Activated CD8-positive, alpha-beta memory T cell treated with anti-CD3 and anti-CD28 coated beads, Interleukin-2, amount 50 U/mL, for 4 hours (primary cell): ENCODE measurements around the gene ACSBG1.

Experiments
- DNase-seq: peaks from one replicate; pipeline ENCODE4 v3.0.0-alpha.2; 2020

Gene ACSBG1

DNA sequence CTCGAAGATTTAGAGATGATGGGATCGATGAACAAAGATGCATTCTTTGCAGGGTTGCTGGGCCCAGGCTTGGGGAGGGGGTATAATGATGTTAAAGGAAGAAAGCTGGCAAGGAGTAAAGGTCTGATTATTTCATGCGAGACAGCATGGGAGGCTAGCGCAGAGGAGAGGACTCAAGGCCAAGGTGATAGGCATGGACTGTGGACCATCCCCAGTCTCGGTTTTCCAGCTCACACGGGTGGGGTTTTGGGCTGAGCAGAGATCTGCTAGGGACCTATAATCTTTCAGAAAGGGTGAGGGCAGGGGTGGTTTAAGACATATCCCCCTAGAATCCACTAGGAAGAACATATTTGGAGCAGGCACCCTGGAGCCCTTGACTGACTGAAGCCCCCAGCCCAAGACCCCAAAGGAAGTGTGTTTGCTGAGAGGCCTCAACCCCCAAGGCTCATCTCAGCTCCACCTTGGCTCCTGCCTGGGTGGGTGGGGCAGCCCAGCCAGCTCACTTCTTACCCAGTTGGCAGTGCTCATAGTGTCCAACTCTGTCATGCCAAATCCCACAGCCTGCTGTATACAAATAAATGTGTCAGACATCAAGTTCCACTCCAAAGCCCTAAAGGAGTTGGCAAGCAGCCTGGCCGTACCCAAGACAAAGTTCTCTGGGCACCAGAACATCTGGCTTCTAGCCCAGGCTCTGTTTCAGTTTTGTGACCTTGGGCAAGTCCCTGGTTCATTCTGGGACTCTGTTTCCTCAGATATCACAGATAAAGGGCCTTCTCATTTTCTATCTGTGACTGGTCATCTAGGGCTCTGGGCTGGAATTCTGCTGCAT, 17.9 kb downstream of the ACSBG1 start:
- no peak for DNase-seq

DNA sequence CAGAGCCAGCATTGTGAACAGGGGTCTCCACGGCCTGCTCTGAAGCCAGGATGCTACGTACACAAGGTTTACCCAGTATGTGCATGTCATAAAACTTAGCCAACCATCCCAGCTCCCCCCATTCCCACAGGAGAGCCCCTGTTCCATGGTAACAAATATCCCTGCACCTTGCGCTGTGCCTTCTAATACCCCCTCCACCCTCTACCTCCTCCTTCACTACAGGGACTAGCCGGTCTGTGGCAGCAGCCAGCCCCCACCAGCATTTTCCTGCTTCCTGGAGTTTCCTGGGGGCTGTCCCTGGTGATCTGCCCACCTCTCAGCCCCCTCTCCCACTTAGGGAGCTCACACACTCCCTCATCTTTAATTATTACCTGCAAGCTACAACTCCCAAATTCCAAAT, 20.4 kb downstream of the ACSBG1 start:
- DNase-seq = no peak

DNA sequence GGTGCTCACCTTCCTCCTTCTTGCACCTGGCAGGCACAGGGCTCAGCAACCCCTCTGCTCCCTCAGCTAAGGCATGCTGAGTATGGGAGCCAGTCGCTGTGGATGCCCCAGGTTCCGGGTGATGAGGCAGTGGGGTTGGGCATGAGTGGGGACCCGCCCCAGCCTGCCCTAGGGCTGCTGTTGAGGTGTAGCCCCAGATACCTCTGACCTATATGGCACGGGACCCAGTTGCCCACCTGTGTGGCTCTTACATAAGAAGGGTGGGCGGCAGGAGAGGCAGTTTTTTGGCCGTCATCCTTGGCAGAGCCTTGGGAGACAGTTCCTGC, 21.0 kb downstream of the ACSBG1 start:
- DNase-seq = no peak

DNA sequence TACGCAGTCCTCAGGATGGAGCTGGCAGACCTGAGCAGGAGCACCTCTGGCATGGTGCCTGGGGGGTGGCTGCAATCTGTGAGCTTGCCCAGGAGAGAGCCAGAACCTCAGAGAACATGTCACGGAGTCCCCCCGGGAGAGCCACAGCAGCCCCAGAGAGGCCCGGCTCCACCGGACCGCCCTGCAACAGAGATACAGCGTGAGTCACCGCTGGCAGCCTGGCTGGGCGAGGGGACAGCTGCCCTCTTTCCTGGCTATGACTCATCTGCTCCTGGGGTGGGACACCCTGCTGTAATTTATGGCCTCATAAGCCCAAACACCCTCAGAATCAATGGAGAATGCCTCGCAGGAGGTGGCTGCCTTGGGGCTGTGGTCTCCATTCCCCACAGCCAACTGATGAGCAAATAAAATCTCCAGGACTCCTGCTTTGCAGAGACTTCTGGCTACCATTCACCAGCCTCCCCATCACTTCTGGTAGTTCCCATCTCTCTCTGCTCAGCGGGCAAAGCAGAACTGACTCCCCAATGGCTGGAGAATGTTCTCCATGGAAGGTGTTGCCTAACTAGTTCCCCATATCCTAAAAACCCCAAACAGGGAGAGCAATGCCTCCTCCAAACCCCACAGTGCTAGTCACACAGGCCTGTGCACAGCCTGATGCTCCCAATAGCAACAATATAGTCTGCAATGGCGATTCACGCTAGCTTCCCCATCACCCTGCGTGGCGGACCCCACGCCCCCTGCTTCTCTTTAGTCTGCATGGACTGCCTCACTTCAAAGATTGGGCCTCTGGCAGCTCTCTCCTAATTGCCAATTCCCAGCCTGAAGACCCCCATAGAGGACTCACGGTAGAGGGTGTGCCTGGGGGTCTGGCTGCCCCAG, 21.6 kb downstream of the ACSBG1 start:
- DNase-seq = no peak

DNA sequence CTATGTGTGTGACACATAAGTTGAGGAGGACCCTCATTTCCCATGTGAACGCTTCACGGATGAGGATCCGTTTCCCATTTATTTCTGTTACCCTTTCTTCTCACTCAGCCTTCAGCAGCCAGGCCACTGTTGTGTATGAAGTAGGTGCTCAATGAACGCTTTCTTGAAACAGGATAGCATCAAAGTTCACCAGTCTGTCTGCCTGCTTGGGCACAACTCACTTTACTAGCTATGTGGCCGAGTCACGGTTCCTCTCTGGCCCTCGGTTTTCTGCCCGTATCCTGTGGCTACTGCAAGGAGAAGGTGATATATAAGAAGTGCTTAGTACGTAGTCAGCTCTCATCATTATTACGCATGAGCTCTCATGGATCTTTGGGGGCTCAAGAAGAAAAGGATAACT, 22.4 kb downstream of the ACSBG1 start:
- no peak for DNase-seq

DNA sequence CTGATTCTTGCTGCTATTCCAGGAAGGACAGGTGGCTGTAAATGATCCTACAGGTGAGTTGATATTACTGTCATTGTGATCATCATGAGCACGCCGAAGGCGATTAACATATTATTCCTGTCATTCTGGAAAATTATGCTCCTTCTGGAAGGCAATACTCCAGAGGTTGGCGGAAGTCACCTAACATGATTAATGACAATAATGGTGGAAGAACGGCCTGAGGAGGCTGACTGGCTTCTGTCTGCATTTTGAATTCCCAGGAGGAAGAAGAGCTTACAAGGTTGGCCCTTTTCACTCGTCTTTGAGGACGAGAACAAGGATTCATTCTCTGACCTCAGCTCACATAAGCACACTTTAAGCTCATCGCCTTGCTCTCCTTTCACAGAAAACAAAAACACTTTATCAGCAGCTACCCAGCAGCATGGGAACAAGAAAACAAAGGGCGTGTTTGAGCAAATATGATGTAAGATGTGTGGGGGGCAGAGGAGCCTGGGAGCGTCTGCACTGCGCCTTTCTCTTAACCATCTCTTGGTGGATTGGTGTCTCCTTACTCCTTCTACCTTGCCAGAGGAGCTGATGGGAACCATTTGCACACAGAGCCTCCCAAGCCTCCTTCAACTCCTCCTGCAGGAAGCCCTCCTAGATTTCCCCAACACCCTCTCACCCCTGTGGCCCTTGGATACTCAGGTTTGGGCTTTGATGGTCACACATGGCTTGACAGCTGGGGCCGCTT, 23.0 kb downstream of the ACSBG1 start:
- no peak for DNase-seq

DNA sequence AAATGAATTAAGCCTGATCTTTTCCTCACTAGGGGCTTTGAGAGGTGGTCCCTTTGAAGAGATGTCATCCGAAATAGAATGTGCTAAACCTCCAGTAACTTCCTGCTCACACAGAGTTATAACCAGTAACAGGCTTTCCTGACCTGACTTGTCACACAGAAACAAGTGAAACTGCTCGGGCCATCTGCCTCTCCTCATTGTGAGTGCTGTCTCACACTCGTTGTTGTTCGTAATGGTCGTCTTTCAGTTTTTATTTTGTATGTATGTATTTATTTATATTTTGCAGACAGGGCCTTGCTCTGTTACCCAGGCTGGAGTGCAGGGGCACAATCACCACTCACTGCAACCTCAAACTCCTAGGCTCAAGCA, 24.0 kb downstream of the ACSBG1 start:
- no peak for DNase-seq

DNA sequence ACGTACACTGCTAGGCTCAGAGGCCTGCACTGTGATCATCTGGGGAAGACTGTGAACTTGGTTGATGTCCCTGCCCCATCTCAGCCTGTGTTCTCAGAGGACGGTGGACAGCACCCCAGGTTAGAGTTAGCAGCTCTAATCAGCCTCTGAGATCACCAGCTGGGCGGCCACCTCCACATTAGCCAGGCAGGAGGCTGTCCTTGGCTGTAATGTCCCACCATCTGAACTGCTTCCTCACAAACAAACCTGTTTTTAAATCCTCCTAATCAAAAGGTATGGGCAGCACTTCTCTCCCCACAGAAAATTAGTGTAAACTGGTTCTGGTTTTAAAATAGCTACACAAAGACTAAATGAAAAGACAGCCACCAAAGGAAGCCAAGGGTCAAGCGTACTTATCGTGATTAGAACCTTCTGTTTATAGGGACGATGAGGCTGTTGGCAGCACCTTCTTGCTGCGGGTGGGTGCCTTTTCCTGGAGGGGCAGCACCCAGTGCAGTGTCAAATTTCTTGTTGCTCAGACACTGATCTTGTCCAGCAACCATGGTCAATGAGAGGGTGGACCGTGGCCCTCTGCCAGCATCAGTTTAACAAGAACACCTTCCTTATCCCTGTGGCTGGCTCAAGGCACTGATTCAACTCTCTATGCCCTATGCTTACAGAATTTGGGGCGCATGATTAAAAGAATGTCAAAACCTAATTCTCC, 24.6 kb downstream of the ACSBG1 start:
- no peak for DNase-seq

DNA sequence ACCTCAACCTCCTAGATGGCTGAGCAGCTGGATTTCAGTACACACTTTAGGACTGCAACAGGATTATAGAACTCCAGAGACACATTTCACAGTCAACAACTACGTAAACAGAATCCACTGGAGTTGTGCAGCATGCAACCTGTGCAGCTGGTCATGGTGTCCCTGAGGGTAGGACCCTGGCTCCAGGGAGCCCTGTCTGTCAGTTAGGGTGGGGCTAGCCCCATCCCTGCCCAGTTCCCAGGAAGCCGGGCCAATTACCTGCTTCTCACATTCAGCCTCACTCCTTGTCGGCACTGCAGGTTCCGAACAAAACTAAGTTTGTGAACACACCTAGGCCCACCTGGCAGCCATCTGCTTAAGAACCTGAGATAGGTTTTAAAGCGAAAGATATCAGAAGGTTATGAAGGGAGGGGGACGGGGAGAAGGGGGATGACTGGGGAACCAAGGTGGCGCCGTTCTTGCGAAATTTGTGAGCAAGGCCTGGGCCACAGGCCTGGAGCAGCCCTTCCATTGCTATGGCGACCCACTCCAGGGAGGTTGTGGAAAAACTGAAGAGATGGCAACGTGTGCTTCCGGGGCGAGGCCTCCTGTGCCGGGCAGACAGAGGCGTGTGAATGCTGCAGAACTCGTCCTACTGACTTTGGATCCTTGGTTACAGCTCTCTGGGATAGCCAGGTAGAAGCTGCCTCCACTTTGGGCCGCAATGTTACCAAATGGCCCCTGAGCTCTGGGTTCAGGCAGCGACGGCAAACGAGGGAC, 25.3 kb downstream of the ACSBG1 start:
- DNase-seq = no peak

DNA sequence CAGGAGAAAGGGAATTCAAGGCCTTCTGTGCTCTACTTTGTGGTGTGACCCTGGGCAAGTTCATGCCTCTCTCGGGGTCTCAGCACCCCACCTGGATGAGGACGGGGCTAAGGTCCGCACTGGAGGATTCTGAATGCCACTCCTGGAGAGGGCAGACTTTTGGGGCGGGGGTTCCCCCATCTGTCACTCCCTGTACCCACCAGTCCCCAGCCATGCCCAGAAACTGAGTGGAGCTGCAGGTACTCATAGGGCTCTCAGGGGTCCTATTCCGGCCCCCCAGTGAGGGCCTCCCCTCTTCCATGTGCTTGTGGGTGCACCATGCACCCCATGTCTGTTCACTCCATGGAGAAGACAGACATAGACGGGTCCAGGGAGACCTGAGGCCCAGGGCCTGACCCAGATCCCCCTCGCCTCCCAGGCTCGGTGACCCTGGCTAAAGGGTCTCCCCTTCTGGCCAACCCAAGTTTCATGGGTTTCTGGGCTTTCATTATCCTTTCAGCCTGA, 26.0 kb downstream of the ACSBG1 start:
- no peak for DNase-seq

DNA sequence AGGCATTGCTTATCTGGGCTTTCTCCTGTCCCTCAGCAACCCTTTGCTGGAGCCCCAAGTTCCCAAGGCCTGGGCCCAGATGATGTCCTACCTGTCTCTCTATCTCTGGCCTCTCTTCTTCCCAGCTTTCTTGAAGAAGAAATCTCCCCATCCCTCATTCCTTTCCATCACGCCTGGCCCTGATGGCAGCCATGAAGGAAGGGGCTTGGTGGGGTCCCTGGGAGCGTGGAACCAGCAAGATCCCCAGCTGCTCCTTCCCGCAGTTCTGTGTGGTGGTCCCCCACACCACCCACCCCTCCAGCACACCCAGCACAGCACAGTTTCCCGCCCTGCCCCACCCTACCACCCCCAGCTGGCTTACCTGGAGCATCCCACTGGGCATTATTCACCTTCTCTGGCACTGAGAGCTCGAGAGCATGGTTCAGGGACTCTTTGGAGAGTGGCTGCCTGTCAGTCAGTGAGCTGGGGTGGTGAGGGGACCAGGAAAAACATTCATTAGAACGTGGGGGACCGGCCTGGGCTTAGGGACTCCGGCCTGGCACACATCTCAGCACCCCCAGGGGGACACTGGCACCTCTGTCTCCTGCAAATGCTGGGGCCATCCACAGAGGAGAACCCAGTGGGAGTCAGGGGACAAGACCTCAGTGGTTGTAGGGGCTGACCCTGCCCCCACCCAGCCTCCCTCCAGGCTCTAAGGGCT, 26.6 kb downstream of the ACSBG1 start:
- DNase-seq = no peak

DNA sequence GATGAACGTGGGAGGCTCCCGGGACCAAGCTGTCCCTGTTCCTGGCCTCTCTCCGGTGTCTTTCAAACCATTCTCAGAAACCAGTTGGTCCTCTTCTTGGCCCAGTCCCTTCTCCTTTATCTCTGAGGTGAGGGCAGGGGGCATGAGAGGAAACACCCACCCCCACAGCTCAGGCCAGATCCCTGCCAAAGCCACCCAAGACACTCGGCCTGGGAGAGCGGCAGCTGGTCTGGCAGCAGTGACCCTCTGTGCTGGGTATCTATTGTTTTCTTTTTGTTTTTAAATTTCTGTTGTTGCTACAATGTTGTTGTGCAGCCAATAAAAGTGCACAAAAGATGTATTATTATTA, 27.3 kb downstream of the ACSBG1 start:
- DNase-seq = no peak

DNA sequence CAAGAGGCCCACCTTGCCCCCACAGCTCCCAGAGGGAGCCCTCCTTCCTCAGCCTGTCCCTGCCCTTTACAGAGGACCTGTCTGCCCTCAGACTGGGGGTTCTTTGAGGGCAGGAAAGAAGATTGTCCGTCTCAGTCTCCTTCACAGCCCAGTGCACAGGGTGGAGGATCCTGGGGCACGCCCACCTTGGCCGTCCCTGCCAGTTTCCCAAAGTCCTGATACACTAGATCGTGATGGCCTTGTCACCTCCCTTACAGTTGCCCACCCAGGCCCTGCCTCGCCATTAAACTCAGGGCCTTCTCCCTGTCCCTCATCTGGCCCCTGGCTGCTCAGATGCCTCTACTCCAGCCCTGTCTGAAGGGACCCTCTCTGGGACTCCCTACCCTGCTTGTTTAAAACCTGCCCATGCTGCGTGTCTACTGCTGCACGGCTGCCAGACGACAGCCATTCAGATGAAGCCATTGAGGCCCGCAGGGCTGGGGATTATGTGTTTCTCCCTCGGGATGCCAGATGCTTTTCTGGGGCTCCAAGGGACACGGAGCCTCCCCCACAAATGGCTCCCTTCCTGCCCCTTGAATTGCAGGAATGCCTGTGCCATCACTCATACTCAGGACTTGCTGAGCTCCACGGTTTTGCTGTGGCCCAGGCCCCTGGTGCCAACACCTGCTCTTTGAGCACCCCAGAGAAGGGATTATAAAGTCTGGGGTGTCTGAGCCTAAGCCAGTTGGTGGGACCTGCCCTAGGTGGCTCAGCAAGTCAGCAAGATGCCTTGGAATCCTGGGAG, 27.8 kb downstream of the ACSBG1 start:
- DNase-seq = no peak

DNA sequence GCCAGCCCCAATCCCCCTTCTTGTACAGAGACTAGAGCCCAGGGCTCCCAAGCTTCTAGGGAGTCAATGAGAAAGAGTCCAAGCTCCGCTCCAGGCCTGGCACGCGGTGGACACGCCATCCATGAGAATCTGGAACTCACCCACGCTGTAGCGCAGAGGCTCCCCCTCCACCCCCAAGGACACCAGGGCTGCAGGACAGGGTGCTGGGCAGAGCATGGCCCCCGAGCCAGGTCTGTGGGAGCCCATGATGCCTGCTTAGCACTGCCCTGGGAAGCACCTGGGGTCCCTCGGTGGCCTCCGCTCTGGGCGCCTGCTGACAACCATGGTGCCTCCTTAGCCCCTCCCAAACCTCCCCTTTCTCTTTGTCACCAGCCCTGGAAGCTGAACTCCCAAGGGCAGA, 28.5 kb downstream of the ACSBG1 start:
- no peak for DNase-seq

DNA sequence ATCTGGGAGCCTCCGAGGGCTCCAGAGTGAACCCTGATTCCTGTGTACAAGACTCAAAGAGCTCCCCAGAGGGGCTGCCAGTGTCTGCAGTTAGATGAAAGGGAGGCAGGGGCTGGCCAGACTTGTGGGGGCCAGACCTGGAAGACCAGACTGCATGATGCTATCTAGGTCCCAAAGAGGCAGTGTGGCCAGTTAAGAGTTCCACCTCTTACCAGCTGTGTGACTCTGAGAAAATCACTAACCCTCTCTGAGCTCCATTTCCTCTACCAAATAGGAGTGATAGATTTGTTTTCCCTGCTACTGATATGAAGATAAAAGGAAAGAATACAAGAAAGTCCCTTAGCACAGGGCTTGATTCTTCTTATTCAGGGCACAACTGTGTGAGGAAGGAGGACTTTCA, 29.0 kb downstream of the ACSBG1 start:
- no peak for DNase-seq

DNA sequence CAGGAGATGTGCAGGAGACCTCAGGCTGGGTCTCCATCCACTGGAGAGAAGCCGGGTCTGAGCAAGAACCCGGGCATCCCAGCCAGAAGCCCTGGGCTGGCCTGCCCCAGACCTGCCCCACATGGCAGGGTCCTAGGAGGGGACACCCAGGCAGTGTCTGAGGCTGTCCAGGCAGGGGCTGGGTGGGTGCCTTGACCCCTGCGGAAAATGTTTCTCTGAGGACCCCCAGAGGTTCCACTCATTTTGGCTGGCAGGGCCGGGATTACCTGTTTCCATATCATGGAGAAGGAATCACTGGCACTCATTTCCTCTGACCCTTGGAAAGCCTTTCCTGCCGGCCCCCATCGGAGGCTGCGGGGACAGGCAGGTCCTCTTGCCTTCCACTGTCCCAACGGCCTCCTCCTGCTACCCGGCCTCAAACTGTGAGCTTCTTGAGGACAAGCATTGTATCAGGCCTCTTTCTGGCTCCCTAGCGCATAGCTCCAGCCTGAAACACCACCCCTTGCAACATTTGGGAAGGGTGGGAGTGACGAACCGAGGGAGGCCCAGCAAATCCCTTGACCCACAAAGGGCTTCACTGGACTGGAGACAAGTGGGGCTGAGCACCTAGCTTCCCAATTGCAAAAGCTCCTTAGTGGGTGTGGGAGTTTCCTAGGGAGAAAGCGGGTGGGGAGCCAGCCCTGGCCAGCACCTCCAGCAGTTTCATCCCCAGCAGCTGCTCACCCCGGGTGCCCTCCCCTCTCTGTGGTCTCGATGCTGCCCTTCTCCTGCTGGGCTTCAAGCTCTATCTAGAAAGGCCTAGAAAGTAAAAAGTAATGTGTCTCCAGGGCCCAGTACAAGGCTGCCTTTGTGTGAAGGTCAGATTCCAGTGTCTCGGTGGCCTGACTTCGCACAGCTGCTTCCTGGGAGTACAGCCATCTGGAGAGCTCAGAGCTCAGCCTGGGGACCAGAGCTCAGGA, 29.7 kb downstream of the ACSBG1 start:
- DNase-seq = no peak

DNA sequence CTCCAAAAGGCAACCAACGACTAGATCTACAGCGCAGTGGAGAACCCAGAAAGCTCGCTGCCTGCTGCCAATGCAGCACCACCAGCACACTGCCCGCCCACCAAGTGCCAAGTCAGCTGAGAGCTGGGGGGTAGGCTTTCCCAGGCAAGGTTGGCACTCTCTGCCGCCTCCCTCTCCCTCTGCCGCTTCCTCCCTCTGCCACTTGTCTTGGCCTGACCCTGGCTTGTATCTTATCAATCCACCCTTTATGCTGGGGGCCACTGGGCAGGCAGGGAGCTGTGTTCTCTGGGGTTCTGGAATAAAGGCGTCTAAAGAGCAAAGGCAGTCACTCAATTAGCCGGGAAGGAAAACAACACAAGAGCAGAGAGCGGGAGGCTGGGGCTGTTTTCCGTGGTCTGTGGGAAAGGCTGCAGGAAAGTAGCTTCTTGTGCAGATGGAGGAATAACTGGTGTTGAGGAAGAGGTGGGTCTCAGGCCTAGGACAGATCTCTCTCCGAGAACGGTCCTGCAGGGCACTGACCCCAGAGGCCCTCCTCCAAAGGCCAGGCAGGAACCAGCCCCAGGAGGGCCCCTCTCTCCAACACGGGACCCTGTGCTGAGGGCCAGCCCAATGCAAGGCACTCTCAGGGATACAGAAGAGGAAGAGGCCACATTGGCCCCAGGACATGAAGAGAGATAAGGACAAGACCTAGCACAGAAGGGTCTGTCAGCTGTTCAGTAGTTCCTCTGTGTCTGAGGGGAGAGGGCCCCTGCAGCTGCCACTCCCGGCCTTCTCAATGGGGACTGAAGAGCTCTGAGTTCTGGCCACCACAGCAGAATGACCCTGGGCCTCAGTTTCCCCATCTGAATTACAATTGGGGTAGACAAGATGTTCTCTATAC, 30.8 kb downstream of the ACSBG1 start:
- DNase-seq = no peak
